ENCODE results near the gene DZIP3.
"Not testable (repeated sequence)": the region's sequence is repeated elsewhere in the genome, so short reads cannot be mapped to it uniquely, and the experiment has no call there.

DZIP3 gene

DNA sequence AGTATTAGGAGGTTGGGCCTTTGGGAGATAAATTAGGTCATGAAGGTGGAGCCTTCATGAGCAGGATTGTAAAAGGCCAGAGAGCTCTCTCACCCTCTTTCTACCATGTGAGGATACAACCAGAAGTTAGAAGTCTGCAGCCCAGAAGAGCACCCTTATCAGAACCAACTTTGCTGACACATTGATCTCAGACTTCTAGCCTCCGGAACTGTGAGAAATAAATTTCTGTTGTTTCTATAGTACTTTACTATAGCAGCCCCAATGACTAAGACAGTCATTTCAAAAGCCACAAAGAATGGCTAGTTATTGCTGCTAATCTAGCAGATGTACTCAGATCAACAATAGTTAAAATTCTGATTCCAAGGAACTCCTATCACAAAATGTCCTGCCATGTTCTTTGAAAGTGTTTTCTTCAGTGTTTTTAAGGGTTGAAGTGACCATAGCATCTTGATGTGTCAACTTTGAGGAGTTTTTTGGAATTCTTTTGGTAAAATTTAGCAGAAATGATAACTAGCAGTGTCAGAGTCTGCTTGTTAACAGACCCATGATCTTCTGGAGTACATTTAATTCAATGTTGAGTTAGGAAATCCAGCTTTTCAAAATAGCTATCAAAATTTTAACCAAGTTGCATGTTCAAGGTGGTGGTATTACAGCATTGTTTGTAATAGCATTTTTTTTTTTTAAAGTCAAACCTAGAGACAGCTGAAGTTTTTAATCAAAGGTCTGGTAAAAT lies 10.3 kb downstream of the DZIP3 start:
- no peak for DNase-seq

- peak; percentile 56 for DNase-seq
These were observed 12.9 kb downstream of the DZIP3 start for GRCh38 chr3:108602249-108602934.

- no peak for DNase-seq
These were observed 13.4 kb downstream of the DZIP3 start for GRCh38 chr3:108602935-108603294.

DNA sequence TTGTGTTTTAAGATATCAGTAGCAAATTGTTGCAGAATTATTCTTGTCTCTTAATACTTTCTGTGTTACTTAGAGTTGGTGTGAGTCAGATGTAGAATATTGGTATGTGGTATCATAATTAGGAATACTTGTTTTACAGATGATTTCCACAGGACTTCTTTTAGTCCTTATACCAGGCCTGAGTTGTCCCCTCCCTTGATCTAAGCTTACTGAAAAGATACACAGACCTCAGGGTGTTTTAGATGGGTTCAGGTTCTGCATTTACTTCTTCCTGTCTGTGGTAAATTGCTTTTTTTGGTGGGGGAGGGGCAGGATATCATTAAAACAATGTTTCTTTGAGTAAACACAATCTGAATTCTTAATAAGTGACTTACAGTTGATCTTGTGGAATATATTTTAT lies 14.2 kb downstream of the DZIP3 start:
- DNase-seq = no peak

DNA sequence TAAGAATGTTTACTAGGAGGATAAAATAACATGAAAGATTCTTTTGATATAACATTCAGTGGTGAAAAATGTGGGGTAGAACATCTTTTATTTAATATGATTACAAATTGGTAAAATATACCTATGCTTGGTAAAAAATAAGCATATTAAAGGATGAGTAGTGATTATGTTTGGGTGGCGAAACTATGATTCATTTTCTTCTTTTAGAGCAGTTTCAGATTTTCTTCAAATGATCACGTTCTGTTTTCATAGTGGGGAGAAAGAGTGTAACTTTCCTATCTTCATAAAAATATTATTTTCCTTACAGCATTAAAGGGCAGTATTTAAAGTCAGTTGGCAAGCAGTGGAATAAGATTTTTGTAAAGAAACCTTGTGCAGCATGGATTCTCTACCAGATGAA lies 15.5 kb downstream of the DZIP3 start:
- DNase-seq = no peak

- no peak for DNase-seq
These were observed 16.0 kb downstream of the DZIP3 start for GRCh38 chr3:108605491-108605890.

DNA sequence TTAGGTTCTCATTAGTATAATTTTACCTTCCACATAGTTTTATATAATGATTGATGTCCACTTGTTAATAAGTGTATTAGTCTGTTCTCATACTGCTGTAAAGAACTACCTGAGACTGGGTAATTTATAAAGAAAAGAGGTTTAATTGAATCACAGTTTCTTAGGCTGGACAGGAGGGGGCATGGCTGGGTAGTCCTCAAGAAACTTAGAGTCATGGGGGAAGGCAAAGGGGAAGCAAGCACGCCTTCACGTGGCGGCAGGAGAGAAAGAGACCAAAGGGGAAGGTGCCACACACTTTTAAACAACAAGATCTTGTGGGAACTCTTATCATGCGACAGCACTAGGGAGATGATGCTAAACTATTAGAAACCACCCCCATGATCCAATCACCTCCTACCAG lies 19.2 kb downstream of the DZIP3 start:
- no peak for DNase-seq

DNA sequence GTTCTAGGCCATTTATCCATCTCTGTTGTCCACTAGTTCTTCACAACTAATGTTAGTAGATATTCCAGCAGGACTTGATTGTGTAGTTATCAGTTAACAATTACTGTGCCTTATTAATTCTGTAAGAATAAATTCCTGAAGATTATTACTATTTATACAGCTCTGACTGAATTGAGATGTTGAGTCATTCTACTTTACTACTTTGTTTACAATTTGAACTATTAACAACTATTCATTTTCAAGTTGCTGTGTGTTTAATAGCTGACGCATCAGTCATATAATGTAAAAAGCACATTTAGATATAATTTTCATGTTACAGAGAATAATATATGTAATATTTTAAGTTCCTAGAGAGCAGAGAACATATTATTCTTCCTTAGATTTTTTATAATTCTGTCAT lies 21.1 kb downstream of the DZIP3 start:
- no peak for DNase-seq

- DNase-seq = not testable (repeated sequence)
These were observed 26.6 kb downstream of the DZIP3 start for GRCh38 chr3:108616090-108616489.

- DNase-seq = no peak
These were observed 30.7 kb downstream of the DZIP3 start for GRCh38 chr3:108620250-108620649.

- DNase-seq = no peak
These were observed 34.0 kb downstream of the DZIP3 start for GRCh38 chr3:108623504-108623903.

DNA sequence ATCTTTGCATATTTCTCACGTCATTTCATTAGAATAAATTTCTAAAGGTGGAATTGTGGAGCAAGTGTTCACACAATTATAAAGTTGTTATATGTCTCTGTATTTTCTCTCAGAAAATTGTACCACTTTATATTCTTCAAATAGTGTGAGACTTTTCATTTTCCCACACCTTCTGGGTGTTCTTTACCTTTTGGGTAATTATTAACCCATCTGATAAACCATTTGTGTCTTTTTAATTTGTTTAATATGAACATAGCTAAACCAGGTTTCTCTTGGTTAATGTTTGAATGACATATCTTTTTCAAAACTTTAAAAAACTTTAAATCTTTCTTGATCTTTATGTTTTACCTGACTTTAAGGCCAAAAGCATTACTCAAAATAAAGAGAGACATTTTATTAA lies 40.5 kb downstream of the DZIP3 start:
- DNase-seq = no peak

- DNase-seq = no peak
These were observed 53.0 kb downstream of the DZIP3 start for GRCh38 chr3:108642526-108642925.

DNA sequence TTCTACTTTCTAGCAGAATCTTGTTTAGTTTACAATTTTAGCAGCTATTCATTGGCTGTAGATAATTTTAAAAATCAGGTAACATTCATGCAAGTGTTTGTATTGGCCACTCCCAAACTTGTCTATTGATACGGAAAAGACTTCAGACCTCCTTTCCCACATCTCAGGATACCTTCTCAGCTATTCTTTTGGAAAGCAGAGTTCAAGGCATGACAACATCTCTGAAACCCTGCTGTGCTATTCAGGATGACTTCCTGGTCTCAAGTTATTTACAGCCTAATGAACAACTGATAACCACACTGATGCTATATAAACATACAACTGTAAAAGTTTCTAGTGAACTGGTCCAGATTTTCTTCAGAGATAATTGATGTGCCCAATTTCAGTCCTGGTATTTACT lies 55.8 kb downstream of the DZIP3 start:
- no peak for DNase-seq

DNA sequence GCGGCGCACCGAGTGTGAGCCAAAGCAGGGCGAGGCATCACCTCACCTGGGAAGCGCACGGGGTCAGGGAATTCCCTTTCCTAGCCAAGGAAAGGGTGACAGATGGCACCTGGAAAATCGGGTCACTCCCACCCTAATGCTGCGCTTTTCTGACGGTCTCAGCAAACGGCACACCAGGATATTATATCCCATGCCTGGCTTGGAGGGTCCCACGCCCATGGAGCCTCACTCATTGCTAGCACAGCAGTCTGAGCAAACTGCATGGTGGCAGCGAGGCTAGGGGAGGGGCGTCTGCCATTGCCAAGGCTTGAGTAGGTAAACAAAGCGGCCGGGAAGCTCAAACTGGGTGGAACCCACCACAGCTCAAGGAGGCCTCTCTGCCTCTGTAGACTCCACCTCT lies 66.1 kb downstream of the DZIP3 start:
- DNase-seq = not testable (repeated sequence)

DNA sequence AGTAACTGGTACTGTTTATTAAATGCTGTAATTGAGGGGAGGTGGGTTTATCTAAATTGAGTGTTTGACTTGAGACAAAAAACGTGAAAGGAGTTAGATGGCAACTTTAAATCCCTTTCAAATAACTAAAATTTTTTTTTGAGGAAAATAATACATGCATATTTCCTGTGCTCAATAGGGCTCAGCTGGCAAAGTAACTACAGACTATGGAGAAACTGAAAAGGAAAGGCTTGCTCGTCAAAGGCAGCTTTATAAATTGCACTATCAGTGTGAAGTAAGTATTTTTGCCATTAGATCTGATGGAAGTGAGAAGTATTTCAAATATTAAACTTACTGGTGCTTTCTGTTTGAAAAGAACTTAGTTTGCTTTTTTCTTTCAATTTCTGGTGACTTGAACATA lies 72.2 kb downstream of the DZIP3 start:
- no peak for DNase-seq

- DNase-seq = peak; percentile 12
These were observed 72.7 kb downstream of the DZIP3 start for GRCh38 chr3:108662142-108662738.

- no peak for DNase-seq
These were observed 74.7 kb downstream of the DZIP3 start for GRCh38 chr3:108664266-108664665.

DNA sequence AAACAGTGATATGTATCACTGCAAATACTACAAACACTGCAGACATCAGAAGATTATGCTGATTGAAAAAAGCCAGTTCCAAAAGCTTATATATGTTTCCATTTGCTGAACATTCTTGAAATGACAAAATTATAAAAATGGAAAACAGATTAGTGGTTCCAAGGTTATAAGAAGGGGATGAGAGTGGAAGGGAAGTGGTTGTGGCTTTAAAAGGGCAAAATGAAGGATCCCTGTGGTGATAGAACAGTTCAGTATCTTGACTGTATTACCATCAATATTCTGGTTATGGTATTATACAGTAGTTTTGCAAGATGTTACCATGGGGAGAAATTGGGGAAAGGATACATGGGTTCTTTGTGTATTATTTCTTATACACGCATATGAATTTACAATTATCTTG lies 77.8 kb downstream of the DZIP3 start:
- no peak for DNase-seq

- DNase-seq = no peak
These were observed 79.7 kb downstream of the DZIP3 start for GRCh38 chr3:108669208-108669607.

GRCh38 chr3:108672701-108673100 lies 83.2 kb downstream of the DZIP3 start:
- no peak for DNase-seq

DNA sequence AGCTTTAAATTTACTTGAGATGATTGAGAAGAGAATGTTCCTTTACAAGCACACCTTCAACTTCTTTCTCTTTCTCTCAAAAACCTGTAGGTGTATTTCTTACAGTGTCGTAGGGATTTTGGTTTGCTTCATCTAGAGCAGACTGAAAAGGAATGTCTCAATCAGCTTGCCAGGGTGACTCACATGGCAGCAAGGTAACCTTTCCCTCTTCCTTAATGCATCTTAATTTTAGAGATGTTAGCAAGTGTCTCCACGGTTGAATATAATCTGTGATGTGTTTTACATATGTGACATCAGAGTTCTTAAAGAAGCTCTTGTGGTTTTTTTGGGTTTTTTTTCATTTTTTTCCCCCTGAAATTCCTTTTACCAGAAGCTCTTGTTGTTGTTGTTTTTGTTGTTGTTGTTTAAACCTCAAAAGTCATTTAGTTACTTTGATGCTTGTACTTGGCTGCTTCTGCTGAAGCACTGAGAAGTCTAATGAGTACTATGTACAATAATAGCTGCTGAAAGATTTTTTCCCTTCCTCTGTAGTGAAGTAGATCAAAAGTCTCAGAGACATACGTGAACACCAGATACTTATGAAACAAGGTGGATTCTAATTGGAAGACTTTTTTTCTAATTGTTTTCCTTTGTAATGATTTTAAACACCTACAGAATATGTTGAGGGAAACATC lies 84.6 kb downstream of the DZIP3 start:
- no peak for DNase-seq

DNA sequence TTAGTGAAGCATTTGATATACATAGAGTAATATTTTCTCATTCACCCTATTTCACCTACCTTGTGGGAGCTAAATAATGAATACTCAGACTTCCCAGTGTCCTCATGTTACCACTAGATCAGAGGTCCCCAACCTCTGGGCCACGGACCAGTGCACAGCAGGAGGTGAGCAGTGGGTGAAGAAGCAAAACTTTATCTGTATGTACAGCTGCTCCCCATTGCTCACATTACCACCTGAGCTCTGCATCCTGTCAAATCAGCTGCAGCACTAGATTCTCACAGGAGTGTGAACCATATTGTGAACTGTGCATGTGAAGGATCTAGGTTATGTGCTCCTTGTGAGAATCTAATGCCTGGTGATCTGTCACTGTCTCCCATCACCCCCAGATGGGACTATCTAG lies 88.3 kb downstream of the DZIP3 start:
- DNase-seq = no peak

DNA sequence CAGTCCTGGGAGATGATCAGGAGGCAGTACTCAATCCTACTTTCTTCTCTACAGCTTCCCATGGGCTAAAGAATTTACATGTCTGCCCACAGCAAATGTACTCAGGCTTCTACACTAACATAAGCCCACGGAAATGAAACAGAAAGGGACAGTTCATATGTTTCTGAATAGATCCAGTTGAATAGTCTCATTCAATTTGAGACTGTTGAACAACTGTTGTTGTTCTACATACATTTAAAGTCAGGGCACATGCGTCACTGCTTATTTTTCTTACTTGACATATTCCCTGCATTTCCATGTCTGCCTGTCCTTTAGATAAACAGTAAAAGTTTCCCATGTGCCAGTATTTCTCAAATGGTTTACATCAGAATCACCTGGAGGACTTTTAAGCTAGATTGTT lies 102.8 kb downstream of the DZIP3 start:
- not testable (repeated sequence) for DNase-seq
